GM18526 (cell line): ENCODE results near the gene SEMA3C.

ENCODE experiments used
- POLR2A ChIP-seq: IDR thresholded peaks from 3 replicates; pipeline ENCODE4 v1.6.1; 2011; ENCODE audit not compliant: insufficient read length; ENCODE audit errors: extremely low read depth

Gene SEMA3C

DNA sequence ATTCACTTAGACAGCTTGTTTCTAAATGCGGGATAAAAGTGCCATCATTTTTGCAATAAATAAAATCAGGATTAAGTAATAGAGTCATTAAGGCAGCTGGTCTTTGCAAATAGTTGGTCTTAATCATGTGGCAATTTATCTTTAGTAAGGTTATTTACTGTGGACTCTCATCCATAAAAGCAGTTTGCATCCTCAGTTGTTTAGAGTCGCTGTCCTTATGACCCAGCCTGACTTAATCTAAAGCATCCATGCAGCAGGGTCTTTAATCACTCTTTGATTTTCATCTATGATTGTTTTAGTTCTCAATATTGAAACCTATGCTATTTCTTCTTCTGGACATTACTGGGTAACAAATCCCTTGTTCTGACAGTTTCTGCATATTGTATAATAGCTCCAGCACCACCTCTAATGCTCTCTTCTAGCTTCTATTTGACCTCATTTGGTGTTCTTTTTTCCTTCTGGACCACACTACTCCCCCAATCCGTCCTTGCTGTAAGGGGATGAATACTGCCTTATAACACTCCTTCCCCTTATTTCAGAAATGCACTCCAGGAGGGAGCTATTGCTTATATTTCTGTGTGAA is 185.4 kb downstream of the SEMA3C start:
- no peak for TF ChIP-seq POLR2A

DNA sequence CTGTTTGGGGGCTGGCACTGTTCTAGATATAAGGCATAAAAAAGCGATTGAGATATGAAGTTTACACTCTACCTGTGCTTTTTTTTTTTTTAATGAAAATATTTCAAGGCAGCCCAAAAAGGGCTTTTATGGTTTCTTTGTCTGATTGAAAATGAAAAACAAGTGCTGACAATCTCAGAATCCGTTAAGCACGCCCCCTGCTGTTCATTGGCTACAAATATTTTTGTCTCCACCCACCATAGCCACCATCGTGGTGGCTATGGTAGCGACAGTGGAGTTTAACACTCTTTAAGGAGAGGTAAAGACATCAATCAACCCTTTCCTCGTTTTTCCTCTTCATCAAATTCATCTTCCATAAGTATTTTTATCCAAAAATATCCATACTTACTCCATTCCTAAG is 186.2 kb downstream of the SEMA3C start:
- TF ChIP-seq POLR2A = no peak

DNA sequence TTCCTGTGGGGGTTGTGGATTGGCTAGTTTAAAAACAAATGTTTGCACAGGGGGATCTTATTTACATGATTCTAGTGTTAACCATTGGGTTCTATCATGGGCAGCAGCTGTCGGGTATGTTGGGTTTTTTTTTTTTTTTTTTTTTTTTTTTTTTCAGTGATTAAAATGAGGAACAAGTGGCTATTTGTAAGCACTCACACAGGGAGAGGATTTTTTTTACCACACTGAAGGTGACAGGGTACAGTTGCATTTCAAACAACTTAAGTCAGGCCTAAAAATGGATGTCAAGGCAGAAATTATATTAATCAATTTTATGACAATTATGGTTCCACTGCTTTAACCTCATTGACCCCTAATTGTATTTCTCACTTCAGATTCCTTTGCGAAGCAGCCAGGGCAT is 187.6 kb downstream of the SEMA3C start:
- TF ChIP-seq POLR2A = no peak

DNA sequence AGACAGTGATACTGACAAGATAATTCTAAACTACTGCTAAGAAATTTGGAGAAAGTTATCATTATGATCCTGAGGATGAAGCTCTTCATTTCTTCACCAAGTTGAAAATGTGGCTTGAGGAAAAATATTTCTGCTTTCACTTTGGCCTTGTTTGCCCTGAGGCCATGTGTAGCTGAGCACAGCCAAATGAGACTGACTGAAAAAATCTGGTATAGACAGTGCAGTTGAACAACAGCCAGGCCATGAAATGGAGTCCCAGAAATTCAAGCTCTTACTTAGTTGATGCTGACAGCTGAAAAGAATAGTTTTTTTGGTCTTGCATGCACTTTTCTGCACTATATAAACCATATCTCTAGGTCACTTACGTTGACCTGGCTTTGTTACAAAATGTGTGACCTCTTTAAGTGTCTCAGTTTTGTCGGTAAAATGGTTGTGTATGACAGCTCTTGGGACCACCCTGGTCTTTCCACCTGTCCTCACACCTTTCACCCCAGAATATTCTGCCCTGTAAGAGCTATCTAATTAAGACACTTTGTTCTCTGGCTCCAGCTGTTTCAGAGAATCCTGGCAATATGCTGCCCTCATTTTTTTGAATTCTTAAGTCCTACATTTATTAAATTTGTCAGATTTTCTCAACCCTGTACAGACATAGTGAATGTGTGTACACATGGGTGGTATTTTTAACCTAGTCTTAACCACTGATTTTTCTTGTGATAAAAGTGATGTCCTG is 189.1 kb downstream of the SEMA3C start:
- no peak for TF ChIP-seq POLR2A

DNA sequence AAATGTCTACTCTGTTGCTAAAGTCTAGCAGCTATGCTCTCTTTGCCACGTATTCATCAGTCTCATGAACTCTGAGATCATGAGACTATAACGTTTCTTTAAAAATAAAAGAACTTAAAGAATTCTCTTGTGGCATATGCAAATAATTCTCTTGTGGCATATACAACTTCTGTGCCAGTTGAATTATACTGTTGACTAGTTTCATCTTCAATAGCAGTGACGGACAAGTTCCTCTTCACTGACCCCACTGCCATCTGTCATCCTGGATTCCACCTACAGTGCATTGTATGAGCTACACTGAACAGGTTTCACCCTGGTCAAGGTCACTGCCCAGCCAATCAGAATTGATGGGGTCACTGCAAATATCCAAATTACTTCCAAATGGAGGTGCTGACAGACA is 192.2 kb downstream of the SEMA3C start:
- TF ChIP-seq POLR2A = no peak

DNA sequence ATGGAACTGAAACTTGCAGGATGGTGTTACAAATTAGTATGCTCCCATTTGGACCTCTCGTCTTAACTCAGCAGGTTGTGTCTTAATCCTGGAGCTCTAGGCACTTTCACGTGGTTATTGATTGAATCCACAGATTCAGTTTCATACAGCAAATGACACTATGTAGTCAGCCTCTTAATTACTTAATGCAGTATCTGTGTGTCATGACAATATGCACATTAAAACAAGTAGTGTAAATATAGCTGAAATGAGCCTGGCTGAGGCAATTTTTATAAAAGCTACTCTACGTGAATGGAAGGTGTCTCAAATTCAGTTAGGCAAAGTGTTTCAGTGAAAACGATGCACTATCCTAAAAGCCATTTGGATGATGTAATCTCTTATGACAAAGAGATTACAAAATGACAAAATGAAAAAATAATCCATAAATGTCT is 193.7 kb downstream of the SEMA3C start:
- no peak for TF ChIP-seq POLR2A

DNA sequence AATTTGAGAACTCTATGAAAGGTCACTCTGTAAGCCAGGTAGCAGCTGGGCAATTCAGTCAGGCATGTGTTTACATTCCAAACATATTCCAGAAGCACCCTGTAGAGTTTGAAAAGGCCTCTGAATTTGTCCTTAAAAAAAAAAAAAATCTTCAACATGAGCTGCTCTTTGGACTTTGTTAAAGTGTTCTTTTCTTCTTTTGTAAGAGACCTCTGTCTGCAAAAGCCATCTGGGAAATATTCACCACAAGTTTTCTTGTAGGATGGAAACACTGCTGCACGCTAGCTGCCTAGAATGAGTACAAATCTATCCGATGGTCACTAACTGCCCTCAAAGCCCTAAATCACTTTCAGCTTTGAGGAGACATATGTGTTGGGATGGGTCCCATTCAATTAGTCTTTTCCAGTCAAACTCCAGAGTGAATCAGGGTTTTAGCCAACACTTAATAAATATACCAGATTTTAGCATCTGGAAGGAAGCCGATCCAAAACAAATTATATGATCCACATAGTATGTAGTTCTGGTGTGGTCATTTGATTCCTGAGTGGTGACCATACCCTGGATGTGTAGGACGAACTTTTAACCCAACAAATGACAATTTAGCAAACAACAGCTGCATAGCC is 194.5 kb downstream of the SEMA3C start:
- no peak for TF ChIP-seq POLR2A

DNA sequence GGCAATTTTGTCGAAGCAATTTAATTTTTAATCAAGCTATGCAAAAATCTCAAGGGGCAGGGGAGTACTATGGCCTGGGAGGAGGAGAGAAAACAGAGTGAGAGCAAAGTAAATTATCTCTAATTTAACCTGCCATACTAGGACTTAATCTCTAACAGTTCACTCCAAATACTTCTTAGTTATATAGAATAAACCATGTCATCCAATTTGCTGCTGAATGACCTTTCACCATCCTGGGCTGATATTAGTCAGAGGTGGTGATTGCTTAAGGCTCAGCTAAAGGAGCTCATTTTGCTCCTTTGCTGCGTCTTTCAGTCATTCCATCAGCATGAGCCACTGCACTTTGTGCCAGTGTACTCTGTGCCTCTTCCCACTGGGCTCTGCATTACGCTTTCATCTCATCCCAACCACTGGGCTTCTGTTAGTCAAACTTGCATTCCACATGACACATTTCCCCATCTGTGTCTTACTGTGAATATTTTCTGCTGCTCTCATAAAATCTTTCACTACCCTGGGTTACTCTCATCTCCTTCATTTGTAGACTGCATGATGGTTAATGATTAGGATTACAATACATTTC is 196.1 kb downstream of the SEMA3C start:
- no peak for TF ChIP-seq POLR2A

DNA sequence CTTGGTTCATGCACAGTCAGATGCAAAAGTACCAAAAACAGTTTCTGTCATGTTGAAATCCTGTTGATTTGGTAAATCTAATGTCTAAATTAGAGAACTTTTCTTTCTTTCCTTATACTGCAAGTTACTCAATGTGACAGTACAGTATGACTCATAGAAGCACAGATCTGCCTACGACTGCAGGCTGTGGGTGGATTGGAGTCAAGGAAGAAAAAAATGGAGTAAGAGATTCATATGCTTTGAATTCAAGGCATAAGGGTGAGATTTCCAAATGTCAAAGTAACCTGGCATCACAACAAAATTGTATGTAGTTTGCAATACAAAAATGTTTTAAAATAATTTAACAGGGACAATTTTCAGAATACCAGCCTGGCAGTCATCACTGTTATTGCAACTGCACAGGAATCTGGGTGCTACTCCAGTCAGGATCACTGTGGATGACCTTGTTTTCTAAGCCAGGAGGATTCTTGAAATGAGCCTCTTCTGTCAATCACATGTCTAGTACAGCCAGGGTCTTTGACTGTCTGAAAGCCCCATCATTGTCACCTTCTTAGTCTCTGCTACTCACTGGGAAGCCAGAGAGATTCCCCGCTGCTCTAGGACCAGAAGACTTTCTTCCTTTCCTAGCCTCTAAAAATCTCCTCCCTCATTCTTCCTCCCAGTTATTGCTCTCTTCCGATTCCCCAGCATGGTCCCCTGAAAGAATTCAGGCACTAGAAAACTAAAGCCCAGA is 196.8 kb downstream of the SEMA3C start:
- no peak for TF ChIP-seq POLR2A

DNA sequence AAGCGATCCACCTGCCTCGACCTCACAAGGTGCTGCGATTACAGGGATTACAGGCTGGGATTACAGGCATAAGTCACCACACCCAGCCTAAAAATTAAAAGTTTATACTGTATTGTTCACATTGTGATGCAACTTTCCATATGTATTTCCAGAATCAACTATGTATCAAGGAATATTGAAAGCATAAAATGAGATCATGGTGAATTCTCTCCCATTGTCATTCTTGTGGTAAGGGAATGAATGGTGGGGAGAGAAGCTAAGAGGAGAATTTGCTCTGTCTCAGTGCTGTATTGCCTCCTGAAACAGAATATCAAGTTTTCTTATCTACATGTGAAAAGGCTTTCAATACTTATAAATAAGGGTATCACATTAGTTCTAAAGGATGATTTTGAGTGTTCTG is 198.7 kb downstream of the SEMA3C start:
- TF ChIP-seq POLR2A = no peak

DNA sequence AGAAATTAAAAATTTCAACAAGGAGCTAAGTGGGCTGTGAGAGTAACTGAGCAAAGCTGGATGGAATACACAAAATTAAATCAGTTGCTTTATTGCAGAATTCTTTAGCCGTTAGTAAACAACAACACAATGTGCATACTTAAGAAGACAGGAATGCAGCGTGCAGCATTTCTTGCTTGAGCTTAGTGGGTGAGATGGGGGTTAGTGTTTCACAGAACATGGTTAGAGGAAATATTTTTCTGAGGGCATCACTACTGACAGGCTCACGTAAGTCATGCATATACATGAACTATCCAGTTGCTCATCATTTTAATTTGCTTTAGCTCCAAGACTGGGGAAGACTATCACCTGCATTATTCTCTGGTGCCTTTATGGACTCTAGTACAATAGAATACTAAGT is 199.6 kb downstream of the SEMA3C start:
- TF ChIP-seq POLR2A = no peak

DNA sequence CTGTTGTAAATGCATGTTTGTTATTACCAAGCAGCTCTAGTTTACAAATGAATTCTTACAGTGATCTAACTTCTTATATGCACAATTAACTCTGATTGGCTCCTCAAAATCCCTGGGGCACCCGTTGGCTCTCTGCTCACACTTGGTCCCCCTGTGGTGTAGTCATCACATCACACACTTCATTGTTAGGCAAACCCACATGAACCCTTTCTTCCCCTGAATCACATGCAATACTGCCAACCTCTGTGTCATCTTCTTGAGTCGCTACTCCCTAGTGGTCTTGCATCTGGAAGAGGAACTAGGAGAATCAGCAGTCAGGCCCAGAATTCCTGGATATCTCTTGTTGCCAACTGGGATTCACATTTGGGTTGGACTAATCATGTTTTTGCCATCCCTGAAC is 207.3 kb downstream of the SEMA3C start:
- no peak for TF ChIP-seq POLR2A

DNA sequence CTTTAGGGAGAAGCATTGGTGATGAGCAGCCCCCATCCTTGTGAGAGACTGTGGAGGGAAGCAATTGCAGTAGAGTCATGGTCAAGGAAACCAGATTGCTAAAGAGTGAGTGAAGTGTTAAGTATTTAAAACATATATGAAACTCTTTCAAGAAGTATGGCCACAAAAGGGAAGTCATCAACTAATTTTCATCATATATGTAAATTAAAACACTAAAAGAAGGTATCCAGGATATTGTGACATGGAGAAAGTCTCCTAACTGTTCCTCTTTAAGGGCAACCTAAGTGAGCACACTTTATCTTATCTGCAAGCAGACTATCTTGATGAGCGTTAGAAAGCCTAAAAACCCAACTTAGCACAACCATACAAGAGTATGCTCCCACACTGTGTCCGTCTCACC is 210.7 kb downstream of the SEMA3C start:
- no peak for TF ChIP-seq POLR2A

DNA sequence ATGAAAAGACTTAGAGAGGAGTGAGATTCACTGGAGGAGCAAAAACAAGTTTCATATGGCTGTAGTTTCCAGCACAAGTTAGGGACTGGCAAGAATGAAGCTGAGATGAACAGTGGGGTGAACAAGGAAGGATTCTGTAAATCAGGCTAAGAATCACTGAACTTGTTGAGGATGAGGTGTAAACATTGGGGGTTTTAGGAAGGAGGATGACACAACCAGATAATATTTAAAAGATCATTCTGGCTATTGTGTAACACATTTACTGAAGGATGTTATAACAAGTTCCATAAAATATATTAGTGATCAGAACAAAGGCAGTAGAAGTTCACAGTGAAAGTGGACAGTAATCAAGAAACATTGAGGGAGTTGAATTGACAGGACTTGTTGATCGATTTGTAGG is 211.5 kb downstream of the SEMA3C start:
- TF ChIP-seq POLR2A = no peak

DNA sequence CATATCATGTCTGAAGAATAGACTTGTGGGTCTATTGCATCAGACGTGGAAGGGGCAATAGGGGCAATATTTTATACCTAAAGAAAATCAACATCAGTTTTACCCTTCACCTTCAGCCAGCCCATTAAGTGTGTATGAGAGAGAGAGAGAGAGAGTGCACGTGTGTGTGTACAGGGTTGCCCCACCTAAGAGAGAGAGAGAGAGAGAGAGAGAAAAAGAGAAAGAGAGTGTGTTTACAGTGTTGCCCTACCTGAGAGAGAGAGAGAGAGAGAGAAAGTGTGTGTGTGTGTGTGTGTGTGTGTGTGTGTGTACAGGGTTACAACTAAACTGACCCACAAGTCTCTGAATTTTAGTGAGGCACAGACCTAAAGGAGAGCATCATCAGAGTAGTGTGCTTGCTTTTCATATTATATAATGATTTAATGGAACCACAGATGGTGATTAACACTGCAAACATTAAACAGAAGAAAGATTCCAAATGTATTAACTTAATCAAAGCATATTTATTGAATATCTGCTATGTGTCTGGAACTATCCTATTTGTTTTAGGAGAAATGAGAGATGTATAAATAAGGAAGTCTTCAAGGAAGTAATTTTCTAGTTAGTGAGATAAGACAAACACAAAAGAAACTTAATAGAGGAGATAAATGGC is 213.6 kb downstream of the SEMA3C start:
- no peak for TF ChIP-seq POLR2A
